Astrocyte of the hippocampus (primary cell): ENCODE measurements around the gene SNX25.

Source experiments
- DNase-seq: peaks from one replicate; pipeline ENCODE4 v3.0.0; 2011; ENCODE audit warnings: low read depth, low spot score

Gene SNX25

GRCh38 chr4:185374573-185374972 is 165.2 kb downstream of the SNX25 start:
- DNase-seq: no peak

- DNase-seq: no peak
These were observed 168.9 kb downstream of the SNX25 start for GRCh38 chr4:185378264-185378663.

- DNase-seq: no peak
These were observed 170.2 kb downstream of the SNX25 start for GRCh38 chr4:185379326-185380295.

GRCh38 chr4:185380320-185380719 is 170.9 kb downstream of the SNX25 start:
- DNase-seq: no peak

- peak; percentile 16 for DNase-seq
These were observed 172.1 kb downstream of the SNX25 start for GRCh38 chr4:185381288-185382196.

GRCh38 chr4:185382754-185383153 is 173.4 kb downstream of the SNX25 start:
- DNase-seq: no peak

- no peak for DNase-seq
These were observed 174.1 kb downstream of the SNX25 start for GRCh38 chr4:185383451-185383850.

GRCh38 chr4:185384061-185384460 is 174.7 kb downstream of the SNX25 start:
- no peak for DNase-seq

GRCh38 chr4:185384930-185385331 is 175.5 kb downstream of the SNX25 start:
- DNase-seq: no peak

- DNase-seq: no peak
These were observed 178.6 kb downstream of the SNX25 start for GRCh38 chr4:185387957-185388356.

- no peak for DNase-seq
These were observed 181.5 kb downstream of the SNX25 start for GRCh38 chr4:185390941-185391340.

- no peak for DNase-seq
These were observed 182.8 kb downstream of the SNX25 start for GRCh38 chr4:185392156-185392555.

GRCh38 chr4:185394568-185395237 is 185.3 kb downstream of the SNX25 start:
- no peak for DNase-seq

- no peak for DNase-seq
These were observed 186.0 kb downstream of the SNX25 start, which contains the start of gene LRP2BP for GRCh38 chr4:185395238-185395955. LRP2BP (minus strand) TSS chr4:185395924; CDS start chr4:185378186, 17,738 bp downstream.

- peak; percentile 99 for DNase-seq
These were observed 186.7 kb downstream of the SNX25 start for GRCh38 chr4:185395956-185396723.

GRCh38 chr4:185396724-185397385 is 187.5 kb downstream of the SNX25 start, which contains the start of gene ANKRD37:
ANKRD37 (plus strand) TSS chr4:185396841; CDS start chr4:185396924, 83 bp downstream.
- peak; percentile 63 for DNase-seq

- DNase-seq: no peak
These were observed 189.2 kb downstream of the SNX25 start for GRCh38 chr4:185398618-185399017.

GRCh38 chr4:185399466-185399865 is 190.1 kb downstream of the SNX25 start:
- no peak for DNase-seq

- DNase-seq: no peak
These were observed 194.6 kb downstream of the SNX25 start for GRCh38 chr4:185404031-185404430.
